ENCODE results near the gene TMCO4.

The TMCO4 gene

DNA sequence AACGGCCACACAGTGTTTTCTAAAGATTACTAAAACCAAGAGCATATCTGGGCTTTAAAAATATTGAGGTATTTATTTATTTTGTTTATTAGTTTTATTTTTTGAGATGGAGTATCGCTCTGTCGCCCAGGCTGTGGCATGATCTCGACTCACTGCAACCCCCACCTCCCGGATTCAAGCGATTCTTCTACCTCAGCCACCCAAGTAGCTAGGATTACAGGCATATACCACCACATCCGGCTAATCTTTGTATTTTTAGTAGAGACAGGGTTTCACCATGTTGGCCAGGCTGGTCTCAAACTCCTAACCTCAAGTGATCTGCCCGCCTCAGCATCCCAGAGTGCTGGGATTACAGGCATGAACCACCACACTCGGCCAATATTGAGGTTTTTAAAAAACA is 23.9 kb downstream of the TMCO4 start:
- DNase-seq (ENCODE audit: low spot score), result no peak

DNA sequence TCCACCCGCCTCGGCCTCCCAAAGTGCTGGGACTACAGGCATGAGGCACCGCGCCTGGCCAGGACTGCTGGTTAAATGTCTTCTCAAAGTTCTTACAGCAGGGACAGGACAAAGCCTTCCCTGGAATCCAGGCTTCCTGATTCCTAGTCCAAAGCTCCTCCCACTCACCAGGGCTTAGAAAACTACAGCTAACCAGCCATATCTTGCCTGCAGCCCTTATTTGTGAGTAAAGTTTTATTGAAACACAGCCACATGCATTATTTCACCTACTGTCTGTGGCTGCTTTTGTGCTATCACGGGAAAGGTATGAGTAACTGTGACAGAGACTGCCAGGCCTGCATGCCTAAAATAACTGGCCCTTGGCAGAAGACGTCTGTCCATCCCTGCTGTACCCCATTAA is 24.4 kb downstream of the TMCO4 start:
- no peak for DNase-seq (ENCODE audit: low spot score)

DNA sequence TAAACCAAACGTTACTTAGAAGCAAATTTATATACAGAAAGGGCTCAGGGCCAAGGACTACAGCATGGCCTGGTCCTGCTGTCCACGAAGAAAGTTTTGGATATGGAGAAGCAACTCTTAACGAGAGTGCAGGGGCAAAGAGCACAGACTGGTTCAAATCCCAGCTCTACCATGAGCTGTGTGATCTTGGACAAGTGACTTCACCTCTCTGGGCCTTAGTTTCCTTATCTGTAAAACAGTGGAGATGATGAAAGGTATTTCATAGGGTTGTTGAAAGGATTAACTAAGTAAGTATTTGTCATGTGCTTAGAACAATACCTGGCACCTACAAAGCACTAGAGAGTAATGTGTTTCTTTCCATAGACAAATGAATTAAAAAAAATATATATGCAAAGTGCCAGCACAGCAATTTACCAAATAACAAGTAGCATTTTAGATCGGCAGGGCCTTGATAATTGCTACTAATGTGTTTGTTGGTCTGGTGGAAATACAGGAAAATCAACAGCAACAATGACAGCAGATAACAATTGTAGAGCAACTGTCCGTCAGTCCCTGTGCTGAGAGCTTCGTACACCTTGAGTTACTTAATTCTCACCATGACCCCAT is 25.4 kb downstream of the TMCO4 start:
- DNase-seq (ENCODE audit: low spot score), result no peak

DNA sequence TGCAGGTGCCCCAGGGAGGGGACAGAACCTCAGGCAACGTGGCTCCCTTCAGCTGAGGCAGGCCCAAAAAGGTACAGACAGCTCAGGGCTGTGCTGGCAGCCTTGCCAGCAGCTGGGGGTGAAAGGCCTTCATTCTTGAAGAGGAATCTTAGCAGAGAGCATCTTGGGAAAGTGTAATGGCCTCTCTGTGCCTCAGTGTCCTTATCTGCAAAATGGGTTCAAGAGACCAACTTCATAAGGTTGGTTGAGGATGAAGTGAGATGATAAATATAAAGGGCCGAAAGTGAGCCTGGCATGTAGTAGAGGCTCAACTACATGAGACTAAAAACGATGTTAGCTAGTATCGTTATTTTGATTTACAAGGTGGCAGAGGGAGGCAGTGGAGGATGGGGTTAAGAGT is 26.2 kb downstream of the TMCO4 start:
- no peak for DNase-seq (ENCODE audit: low spot score)

DNA sequence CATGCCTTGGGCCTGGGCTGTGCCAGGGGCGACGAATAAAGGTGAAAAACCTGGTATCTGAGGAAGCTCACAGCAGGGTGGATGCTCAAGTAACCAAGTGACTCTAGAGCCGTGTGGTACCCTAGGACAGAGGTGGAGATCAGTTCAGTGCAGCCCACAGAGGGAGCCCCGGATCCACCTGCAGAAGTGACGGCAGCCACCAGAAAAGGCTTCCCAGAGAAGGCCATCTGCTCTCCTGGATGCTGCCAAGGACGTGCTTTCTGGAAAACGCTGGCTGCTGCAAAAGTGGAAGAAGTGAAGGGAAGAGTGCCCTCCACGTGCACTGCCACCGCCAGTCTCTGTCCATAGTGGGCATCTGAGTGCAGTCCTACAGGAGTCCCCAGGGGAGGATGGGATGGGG is 27.7 kb downstream of the TMCO4 start:
- no peak for DNase-seq (ENCODE audit: low spot score)

DNA sequence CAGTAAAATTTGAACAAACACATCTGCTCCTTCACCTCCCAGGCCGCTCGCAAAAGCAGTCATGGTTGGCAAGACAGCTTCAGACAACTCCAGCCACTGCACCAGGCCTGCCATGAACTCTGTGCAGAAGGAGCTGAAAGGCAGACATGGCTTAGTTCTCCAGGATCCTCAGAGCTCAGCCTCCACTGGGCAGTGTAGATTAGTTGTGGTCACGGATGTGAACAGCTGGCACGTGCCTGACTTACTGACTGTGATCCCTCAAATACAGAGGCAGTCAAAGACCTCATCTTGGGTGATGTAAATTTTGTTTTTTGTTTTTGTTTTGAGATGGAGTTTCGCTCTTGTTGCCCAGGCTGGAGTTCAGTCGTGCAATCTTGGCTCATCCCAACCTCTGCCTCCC is 28.4 kb downstream of the TMCO4 start:
- DNase-seq (ENCODE audit: low spot score), result no peak

DNA sequence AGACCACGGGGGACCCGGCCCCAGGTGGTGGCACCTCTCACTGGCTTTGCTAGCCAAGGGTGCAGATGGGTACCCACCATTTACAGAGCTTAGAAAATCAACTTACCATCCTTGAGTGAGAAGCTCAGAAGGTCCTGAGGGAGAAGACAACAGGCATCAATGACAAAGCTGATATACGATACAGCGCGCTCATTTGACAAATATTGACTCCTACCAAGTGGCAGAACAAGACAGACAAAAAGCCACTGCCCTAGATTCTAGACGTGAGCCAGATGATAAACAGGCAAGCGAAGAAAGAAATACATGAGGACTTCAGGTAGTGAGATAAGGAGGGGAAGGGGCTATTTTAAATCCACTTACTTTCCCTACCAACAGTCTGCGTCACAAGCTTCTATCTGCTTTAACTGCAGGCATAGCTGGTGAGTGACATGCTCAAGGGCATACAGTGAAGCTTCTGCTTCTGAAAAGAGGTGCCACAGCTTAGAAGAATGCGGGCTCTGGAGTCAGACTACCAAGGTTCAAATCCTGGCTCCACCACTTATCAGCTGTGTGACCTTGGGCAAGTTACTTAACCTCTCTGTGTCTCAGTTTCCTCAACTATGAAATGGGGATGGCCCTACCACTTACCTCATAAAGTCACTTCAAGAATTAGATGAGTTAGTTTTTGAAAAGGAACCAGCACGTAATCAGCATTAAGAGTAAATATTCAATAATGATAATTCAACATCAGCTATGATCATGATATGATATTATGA is 29.1 kb downstream of the TMCO4 start:
- DNase-seq (ENCODE audit: low spot score), result no peak

DNA sequence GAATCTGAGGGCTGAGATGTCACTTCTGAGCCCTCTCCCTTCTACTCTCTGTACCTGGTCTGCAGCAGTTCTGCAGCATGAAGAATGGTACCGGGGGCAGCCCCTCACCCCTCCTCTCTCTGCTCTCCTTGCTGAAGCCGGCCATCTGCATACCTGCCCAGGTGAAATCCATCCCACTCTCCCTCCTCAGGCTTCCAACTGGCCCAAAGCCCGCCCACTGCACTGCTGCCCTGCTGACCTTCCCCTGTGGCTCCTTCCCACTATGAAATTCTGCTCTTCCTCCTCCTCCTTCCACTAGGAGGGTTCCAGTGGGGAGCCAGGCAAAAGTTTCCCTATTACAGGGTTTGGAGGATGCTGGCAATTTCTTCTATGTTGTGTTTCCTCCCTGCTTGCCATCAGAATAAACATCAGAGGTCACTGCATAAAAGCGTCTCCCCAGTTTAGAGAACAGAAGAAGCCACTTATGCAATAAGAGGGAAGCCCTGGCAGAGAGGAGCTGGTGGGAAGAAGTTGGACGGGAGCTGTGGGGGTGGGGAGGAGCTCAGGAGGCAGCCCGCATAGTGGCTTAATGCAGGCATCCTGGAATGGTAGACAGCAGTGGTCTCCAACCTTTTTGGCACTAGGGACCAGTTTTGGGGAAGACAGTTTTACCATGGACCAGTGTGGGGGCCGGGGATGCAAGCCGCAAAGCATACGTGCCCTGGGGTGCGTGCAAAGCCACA is 30.3 kb downstream of the TMCO4 start:
- DNase-seq (ENCODE audit: low spot score), result no peak

DNA sequence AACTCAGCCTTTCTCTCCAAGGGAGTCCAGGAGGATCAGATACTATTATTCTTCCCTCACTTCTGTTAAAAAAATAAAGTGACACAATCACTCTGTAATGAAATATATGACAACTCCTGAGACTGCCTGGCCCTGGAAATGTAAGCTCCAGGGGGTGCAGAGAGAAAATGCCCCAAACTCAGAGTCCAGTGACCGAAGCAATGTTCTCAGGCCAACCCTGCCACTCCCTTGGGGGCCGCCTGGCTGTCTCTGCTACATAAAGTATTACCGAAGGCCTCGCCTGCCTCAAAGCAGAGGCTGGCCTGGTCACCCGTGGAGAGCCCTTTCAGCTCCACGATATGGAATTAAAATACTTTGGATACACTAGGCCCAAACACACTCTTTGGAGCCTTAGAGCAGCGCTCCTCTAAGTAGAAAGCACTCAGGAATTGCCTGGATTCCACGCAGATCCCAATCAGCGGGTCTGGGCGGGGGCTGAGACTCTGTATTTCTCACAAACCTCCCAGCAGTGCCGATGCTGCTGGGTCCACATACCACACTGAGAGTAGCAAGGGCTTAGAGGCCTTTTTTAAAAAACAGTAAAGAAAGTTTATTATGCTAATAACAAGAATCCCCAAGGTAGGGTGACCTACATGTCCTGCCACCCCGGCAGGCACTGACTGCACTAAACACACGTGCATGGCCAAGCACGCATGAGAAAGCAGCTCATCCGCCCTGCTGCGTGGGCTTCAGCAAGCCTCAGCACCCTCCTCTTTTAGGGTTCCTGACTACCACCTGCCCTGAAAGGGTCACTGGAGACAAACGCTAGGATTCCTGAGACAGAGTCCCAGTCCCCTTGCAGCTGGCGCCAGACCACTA is 31.1 kb downstream of the TMCO4 start:
- DNase-seq (ENCODE audit: low spot score), result no peak

DNA sequence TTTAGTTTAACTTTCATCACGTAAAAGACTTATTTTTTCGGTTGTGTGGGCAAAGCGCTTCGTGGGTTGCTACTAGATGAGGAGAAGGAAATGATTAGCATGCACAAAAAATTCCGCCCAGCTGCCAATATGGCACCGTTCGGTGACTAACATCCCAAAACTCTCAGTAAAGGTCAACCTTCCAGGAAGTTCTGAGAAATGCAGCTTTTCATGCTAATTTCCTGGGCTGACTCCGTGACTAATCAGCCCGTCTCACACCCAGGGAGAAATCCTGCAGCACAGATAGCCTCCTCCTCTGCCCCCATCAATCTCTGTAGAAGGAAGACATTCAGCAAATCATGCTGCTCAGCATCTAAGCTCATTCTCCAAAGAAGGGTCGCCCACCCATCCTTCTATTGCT is 34.1 kb downstream of the TMCO4 start:
- peak; percentile 80 for DNase-seq (ENCODE audit: low spot score)

DNA sequence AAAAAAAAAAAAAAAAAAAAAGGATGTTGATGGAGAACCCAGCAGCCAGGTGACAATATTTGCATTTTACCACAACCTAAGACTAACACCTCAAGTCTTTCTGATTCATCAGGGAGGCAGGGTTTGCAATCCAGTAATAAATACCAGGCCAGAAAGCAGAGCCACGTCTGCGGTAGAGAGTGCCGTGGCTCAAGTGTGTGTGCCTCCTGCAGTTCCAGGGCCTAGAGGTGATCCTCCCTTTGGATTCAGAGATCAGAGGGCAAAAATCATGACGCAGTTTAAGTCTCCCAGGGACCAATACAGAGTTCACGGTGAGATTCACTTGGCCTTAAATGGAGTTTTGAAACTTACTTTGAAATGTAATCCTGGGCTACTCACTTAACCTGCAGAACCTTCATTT is 34.9 kb downstream of the TMCO4 start:
- no peak for DNase-seq (ENCODE audit: low spot score)

DNA sequence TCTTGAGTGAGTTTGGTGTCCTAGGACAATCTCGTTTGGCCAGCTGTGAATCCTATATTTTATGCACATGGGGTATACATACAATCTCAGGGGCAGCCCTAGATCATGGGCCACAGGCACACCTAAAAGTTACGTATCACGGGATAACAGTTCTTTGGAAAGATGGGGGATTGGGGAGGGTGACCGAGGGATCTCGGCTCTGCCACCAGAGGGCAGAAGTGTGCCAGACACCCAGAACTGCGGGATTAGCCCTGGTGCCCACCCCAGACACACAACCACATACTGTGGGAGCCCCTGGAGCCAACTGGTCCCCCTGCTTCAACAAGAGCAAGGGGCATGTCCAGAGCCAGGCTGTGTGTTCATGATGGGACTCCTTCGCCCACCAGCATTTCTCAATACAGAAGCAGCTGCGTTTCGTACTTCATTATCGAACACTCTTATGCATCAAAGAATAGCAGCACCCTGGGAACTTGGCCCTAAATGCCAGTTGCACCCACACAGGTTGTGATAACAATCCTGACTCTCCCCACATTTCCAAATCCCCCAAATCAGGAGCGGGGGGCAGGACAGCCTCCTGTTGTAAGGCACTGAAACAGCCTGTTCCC is 37.4 kb downstream of the TMCO4 start:
- DNase-seq (ENCODE audit: low spot score), result peak; percentile 15

DNA sequence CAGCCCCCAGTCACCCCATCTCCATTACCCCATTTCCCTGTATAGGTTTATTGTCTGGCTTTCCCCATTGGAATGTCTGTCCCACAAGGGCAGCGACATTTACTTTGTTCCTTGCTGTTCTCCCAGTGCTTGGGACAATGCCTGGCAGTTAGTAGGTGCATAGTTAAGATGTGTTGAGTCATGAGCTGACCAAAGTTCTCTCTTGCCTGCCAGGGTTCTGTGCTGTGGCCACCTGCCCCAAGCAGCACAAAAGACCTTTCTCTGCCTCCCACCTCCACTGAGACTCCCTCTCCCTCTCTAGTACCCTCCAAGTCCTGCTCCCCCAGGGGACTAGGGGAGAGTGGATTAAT is 40.0 kb downstream of the TMCO4 start:
- no peak for DNase-seq (ENCODE audit: low spot score)

DNA sequence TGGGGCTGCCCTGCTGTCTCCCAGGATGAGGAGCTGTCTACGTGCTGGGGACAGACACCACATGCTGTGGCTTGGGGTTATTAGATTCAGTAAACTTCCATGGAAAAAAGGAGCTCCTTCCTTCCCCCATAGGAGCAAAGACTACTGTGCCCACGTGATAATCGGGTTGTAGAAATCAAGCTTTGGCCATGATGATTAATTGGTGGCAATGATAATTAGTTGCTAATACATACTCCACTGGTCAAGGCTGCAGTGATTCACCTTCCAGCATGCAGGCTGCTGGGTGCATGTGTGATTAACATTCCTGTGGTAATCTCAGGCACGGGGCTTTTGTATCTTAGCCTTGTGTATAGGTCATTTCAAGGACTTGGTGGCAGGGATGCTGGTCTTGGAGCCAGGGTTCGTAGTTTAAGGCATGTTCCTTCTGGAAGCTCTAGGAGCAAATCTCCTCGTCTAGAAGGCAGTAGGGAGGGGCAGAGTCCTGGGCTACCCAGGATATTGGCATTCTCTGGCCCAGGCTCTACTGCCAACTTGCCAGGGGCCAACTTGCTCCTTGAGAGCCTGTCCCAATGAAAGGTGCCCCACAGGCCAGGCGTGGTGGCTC is 41.4 kb downstream of the TMCO4 start:
- peak; percentile 27 for DNase-seq (ENCODE audit: low spot score)

DNA sequence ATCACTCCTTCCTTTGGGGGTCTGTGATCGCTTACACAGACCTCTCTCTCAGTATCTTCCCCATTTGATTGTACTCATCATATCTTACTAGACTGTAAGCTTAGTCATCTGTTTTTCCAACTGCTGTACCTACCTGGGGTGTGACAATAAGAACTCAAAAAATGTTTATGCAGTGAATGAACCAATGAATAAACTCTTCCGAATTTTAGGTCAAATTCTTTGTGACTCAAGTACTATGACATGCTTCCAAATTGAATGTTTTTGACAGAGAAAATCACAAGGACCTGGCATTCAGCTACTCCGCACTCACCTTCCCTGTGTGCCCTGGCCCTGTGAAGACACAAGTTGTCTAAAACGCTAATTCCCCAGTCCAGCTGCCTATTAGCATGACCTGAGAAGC is 42.1 kb downstream of the TMCO4 start:
- DNase-seq (ENCODE audit: low spot score), result no peak

DNA sequence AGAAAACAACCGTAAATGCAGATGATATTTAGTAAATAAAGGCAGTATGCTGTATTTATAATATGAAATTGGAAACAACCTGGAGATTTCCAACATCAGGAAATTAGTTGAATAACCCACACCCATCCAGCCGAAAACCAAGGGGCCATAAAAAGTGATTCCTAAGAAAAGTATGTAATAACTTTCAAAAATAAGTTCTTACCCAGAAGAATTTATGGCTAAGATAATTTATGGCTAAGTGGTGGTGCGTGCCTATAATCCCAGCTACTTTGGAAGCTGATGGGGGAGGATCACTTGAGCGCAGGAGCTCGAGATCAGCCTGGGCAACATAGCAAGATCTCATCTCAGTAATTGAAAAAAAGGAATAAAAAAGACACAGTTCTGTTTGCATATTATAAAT is 43.2 kb downstream of the TMCO4 start:
- no peak for DNase-seq (ENCODE audit: low spot score)

DNA sequence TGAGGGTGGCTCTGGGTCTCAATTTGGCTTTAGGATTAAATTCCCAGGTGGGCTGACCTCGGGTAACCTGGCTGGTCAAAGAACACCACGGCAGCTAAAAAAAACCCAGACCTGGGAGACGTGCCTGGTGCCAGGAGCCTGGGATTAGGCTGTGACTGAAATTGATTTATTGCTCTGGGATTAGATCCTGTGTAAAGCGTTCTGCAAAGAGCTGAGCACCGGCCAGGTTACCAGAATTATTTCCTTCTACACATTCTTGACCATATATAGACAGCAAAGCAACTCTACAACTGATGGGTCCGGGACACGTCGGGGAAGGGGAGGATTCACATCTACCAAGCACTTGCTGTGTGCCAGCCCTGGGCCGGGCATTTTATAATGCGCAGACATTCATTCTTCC is 45.2 kb downstream of the TMCO4 start:
- no peak for DNase-seq (ENCODE audit: low spot score)

DNA sequence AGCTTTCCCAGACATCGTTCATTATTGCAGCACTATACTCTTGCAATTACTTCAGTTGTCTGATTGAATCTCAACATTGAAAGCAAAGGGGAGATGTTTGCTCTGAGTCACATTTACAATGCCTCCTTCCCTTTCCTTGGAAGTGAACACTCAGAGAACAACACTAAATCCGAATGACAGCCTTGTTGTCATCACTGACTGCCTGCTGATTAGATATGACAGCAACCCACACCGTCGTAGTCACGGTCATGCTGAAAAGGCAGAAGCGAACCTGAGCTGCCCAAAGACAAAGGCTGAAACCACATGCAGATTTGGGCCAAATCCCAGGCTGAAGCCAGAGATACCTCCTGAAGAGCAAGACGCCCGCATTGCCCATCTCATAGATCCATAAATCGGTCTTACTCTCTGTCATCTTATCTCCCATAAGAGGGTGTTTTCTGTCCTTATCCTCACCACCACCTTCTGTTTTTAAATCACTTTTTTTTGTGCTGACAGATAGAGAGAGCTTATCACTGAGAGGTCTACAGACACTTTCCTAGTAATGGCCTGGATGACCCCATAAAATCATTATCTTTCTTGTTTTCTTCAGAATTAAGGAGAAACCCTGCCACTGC is 47.5 kb downstream of the TMCO4 start:
- DNase-seq (ENCODE audit: low spot score), result peak; percentile 39

DNA sequence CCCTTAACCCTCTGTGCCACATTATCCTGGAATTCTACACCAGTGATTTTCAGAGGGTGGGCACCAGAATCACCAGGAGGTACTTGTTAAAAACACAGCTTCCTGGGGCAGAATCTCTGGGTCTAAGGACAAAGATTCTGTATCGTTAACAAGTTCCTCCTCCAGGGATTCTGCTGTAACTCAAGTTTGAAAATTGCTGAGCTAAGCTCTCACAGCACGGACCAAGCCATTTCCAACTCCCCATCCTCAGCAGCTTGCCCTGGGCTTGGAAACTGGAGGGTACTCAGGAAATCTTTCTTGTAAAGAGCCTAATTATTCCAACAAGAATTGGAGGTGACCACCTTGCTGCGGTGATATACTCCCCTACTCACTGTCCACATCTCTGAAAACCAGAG is 48.8 kb downstream of the TMCO4 start:
- DNase-seq (ENCODE audit: low spot score), result no peak

DNA sequence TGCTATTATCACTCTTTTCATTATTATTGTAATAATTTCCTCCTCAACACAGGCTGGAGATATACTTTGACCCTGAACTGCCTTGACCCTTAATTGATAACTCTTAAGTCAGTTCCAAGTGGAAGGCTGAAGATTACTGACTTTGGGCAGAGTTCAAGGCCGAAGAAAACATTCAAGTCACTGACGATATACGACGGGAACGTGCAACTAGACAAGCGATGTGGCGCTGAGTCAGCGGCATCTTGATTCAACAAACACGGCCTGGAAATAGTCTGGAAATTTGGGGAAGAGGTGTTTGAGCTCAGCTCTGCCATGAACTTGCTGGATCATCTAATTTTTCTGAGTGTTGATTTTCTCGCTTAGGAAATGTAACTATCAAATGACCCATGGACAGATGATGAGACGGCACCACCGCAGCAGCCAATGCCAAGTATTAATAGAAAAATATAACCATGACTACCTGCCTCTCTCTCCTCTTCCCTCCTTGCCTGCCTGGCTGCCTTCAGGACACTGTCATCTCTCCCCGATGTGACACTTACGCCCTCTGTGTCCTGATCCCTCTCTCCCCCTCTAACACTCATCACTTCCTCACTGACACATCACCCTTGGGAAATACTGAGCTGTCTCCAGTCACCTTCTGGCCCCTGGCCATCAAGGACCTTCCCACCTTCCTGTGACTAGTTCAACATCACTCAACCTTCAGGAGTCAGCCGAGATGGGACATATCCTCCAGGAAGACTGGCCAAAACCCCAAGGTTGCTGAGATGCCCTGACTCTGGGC is 49.4 kb downstream of the TMCO4 start:
- DNase-seq (ENCODE audit: low spot score), result peak; percentile 88

DNA sequence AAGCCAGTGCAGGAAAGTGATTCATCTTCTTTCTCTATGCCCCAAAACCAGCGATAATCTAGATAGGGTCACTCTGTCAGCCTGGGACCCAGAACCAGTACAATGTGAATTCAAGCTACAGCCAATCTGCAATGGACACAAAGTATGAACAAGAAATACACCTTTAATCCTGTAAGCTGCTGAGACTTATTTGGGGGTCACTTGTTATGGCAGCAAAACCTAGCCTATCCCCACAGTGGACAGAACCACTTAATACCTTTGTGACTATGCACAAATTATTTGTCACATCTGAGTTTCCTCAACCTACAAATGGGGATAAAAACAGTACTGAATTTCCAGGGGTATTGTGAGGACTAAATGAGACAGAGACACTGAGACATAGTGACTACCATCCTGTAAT is 50.0 kb downstream of the TMCO4 start:
- no peak for DNase-seq (ENCODE audit: low spot score)
